GM18505 (cell line): ENCODE results near the gene EEF1AKMT4.

Source experiments
- ATAC-seq: cut with Tn5 transposase; IDR thresholded peaks from one replicate; pipeline ENCODE4 v1.9.1; 2021; ENCODE audit not compliant: unreplicated experiment
- POLR2A ChIP-seq: IDR thresholded peaks from 4 replicates; pipeline ENCODE4 v1.6.1; 2011; ENCODE audit warnings: borderline replicate concordance; ENCODE audit not compliant: insufficient read depth, insufficient read length; ENCODE audit errors: extremely low read depth

The EEF1AKMT4 gene

DNA sequence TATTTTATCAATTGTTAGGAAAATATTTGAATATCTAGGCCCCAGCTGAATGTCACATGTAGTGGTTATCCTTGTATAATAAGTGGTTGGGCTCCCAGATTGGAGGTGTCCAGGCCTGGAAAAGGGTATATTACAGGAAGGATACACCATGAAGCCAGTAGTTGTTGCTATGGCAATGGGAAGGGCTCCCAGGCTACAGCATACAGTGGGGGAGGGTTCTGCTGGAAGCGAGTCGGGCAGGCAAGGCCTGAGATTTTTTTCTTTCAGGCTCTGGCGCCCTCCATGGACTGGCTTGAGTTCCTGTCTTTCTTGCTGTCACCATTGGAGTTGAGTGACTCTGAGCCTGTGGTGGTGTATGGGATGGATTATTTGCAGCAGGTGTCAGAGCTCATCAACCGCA, 35.2 kb downstream of the EEF1AKMT4 start:
- ATAC-seq: no peak
- TF ChIP-seq POLR2A: no peak

DNA sequence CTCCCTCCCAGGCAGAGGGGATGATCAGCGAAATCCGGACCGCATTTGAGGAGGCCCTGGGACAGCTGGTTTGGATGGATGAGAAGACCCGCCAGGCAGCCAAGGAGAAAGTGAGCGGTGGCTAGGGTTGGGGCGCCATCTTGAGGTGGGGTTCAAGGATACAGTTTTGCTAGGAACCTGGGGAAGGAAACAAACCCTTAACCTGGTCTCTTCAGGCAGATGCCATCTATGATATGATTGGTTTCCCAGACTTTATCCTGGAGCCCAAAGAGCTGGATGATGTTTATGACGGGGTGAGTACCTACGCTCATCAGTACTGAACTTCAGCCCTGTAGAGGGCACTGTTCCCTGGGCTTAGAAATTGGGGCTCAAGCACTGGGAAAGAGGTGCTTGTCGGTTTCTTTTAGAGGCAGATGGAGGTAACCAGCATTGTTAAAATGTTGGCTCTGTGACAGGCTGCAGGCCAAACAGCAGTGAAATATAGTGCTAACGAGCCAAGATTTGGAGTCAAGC, 40.0 kb downstream of the EEF1AKMT4 start:
- no peak for TF ChIP-seq POLR2A

DNA sequence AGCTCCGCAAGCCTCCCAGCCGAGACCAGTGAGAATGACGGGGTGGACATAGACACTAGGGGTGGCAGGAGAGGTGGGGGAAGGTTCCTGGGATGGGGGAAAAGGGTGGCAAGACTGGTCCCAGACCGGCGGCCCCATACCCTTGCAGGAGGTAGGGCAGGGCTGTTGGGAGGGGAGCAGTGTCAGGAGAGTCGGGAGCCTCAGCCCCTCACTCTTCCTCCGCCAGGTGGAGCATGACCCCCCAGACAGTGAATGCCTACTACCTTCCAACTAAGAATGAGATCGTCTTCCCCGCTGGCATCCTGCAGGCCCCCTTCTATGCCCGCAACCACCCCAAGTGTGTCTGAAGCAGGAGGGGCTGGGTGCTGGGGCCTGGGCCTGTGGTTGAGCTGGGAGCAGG, 40.9 kb downstream of the EEF1AKMT4 start:
- ATAC-seq: no peak
- TF ChIP-seq POLR2A: no peak

More for the DNA sequence above, 40.0 kb downstream of the EEF1AKMT4 start:
- ATAC-seq: no peak

DNA sequence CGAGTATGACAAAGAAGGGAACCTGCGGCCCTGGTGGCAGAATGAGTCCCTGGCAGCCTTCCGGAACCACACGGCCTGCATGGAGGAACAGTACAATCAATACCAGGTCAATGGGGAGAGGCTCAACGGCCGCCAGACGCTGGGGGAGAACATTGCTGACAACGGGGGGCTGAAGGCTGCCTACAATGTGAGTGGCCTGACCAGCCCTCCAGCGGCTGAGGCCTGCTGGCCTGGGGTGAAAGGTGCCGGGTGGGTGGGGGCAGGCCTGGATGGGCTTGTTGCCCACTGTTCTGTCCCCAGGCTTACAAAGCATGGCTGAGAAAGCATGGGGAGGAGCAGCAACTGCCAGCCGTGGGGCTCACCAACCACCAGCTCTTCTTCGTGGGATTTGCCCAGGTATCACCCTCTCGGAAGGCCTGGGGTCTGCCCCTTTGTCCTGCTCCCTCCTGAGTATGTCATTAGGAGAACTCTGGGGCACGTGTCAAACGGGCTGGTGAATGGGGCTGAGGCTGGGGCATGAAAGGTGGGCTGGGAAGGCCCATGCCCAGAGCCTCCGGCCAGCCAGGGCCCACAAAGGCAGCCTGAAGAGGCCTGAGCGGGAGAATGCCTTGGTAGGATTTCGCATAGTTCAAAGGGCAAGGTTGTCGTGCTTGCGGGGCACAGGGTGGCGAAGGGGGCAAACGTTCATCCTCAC, 41.7 kb downstream of the EEF1AKMT4 start:
- no peak for ATAC-seq
- TF ChIP-seq POLR2A: no peak

DNA sequence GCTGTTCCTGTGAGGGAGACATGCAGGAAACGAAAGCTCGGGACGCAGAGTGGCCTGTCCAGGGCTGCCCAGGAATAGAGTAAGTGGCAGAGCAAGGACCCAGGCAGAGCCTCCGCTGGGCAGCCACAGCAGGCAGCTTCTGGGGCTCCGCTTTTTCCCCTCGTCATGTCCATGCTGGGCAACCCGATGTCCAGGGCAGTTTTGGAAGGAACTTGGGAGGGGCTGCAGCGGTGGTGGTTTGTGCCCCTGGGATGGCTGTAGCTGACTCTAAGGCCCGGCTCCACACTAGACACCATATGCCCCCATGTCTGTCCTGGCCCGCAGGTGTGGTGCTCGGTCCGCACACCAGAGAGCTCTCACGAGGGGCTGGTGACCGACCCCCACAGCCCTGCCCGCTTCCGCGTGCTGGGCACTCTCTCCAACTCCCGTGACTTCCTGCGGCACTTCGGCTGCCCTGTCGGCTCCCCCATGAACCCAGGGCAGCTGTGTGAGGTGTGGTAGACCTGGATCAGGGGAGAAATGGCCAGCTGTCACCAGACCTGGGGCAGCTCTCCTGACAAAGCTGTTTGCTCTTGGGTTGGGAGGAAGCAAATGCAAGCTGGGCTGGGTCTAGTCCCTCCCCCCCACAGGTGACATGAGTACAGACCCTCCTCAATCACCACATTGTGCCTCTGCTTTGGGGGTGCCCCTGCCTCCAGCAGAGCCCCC, 42.4 kb downstream of the EEF1AKMT4 start:
- no peak for TF ChIP-seq POLR2A
- ATAC-seq: no peak

DNA sequence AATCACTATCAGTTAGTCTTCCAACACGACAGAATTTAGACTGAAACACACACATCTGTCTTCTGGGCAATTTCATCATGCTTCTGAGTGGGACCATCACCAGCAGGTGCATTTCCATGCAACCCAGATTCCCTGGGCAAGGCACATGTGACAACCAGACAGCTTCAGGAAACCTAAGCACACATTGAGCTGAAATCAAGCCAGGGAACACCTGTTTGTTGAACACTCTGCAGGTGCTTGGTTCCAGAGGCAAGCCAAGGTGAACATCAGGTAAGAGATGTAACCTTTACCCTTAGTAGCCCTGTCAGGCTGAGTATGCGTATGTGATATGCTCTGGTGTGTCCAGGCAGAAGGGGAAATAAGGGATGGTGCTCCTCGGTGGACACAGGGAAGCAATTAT, 46.3 kb downstream of the EEF1AKMT4 start:
- ATAC-seq: no peak

DNA sequence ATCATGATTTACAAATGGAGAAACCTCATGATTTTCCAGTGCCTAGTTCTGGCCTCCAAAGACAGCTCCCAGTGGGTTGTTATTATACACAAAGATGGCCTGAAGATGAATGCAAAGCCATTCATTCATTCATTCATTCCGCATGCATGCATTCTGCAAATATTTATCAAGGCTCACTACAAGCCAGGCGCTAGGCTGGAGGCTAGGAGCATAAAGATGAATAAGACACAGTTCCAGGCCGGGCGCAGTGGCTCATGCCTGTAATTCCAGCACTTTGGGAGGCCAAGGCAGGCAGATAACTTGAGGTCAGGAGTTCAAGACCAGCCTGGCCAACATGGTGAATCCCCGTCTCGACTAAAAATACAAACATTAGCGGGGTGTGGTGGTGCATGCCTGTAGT, 47.1 kb downstream of the EEF1AKMT4 start:
- no peak for TF ChIP-seq POLR2A
- no peak for ATAC-seq

More for the DNA sequence above, 46.3 kb downstream of the EEF1AKMT4 start:
- TF ChIP-seq POLR2A: no peak

DNA sequence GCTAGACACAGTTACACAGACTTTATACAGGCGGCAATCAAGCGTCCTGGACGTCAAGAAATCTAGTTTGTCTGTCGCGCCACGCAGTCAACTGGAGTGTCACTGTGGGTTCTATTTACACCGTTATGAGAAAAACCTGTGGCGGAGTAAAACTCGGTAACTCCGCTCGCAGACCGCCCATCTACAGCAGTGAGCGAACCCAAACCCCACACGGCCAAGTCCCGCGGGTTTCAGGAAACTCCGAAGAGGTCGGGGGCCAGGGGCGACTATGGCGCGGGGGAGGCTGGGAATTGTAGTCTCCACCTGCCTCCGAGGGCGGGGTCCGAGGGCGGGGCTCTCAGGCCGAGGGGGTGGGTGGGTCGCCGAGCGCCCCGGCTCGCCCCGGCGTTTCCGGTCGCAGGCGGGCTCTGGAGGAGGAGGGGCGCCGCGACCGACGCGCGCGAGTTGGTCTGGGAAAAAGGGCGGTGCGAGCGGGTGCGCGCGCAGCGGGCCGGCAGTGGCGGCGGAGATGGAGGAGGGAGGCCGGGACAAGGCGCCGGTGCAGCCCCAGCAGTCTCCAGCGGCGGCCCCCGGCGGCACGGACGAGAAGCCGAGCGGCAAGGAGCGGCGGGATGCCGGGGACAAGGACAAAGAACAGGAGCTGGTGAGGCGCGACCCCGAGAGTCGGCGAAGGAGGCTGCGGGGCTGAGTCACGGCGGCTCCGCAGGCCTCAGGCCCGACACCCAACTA, 49.5 kb downstream of the EEF1AKMT4 start, which contains the start of gene PSMD2:
Gene PSMD2 (plus strand): TSS at position 483 of the 729 bp plus-strand sequence. CDS start 26 bp downstream, at position 509.
- TF ChIP-seq POLR2A: peak; percentile 79
- peak; percentile 92 for ATAC-seq

DNA sequence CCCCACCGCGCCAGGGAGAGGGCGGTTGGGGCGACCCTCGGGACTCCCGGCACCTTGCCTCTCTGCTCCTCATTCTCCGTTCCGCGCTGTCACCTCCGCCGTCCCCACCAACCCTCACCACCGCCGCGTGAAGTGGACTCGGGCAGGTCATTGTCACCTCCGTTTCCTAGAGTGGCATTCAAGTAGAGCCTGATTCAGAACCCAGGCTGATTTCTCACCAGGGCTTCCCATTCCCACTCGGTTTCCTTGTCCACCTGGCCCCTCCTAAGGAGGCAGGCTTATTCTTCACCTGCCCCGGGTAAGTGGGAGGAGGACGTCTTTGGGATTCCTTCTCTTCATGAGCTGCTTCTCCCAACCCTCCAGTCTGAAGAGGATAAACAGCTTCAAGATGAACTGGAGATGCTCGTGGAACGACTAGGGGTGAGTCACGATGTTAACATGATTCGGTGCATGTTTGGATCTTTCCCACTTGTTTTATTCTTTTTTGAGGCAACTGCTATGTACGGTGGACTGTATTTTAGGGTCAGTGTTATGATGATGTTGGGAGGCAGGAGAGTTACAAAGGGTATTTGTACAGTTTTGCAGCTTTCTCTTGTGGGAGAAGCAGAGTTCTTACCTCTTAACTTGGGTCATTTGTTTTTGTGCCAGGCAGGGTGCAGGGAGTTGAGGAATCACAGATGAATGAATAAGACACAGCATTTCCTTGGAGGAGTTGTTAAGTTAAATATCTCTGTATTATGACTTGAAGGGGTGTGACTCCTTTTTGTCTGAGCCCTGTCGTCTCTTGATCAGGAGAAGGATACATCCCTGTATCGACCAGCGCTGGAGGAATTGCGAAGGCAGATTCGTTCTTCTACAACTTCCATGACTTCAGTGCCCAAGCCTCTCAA, 50.3 kb downstream of the EEF1AKMT4 start:
- no peak for TF ChIP-seq POLR2A
- ATAC-seq: no peak

DNA sequence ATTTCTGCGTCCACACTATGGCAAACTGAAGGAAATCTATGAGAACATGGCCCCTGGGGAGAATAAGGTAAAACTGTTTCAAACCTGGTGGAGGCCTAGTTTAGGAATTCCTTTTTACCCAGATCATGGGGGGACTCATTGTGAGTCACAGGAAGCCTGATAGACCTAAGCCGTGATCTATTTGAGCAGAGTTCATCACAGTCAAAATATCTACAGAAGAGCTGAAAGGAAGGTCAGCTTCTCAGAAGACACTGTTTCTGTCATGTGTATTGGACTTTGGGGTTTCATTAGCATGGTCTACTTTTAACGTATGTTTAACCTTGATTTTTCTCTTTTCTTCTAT, 50.9 kb downstream of the EEF1AKMT4 start:
- TF ChIP-seq POLR2A: no peak

DNA sequence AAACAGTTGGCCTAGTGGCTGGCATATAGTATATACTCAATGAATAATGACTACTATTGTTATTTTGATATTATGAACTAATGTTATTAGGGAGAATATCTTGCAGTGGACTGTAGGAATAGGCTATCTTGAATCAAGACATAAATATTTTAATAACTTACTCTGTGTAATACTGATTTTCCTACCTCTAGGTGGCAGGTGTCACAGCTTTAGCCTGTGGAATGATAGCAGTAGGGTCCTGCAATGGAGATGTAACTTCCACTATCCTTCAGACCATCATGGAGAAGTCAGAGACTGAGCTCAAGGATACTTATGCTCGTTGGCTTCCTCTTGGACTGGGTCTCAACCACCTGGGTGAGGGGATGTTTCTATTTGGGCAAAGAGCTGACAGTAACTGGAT, 56.1 kb downstream of the EEF1AKMT4 start:
- TF ChIP-seq POLR2A: no peak
- ATAC-seq: no peak

More for the DNA sequence above, 50.9 kb downstream of the EEF1AKMT4 start:
- no peak for ATAC-seq

DNA sequence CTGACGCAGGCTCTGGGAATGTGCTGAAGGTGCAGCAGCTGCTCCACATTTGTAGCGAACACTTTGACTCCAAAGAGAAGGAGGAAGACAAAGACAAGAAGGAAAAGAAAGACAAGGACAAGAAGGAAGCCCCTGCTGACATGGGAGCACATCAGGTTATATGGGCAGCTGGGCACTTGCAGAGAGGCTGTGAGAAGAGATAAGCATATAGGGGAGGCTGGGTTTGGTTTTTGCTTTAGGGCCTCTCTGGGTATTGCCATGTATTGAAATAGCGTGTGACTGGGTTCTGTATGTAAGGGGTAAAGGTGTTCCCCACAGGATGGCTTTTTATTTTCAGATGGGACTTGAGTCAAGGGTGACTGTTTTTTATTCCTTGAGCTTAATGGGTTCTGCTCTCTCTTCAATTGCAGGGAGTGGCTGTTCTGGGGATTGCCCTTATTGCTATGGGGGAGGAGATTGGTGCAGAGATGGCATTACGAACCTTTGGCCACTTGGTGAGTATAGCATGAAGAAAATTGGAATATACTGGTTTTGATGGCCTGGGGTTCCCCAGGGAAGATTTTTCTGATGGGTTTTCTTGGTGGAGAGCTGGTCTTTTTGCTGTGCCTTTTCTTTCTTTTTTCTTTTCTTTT, 57.0 kb downstream of the EEF1AKMT4 start:
- ATAC-seq: no peak
- no peak for TF ChIP-seq POLR2A

DNA sequence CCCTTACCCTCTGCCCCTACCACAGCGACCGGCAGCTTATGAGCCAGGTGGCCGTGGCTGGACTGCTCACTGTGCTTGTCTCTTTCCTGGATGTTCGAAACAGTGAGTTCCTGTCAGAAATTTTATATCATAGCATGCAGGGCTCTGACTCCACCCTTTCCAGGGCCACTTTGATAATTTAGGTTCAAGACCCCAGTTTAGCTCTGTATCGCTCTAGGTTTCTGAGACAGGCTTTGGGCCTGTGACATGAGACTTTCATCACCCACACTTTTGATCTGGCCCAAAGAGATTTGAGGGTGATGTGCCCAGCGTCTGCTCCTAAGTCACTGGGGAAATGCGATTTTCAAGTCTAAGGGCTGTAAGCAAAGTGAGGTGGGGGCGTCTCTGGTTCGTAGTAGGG, 58.4 kb downstream of the EEF1AKMT4 start:
- no peak for ATAC-seq

More for the DNA sequence above, 58.4 kb downstream of the EEF1AKMT4 start:
- TF ChIP-seq POLR2A: no peak
